HG03108 (cell line): Measurements from ENCODE around the gene CDC42EP4.

Experiments used
- ATAC-seq: cut with Tn5 transposase; IDR thresholded peaks from one replicate; pipeline ENCODE4 v1.9.1; 2021; ENCODE audit warnings: moderate library complexity; ENCODE audit not compliant: unreplicated experiment

The CDC42EP4 gene

GRCh38 chr17:73311781-73312641, at the start of gene CDC42EP4:
CDC42EP4 (minus strand) TSS chr17:73312001; CDS start chr17:73286500, 25,501 bp downstream.
- peak; percentile 75 for ATAC-seq

GRCh38 chr17:73360961-73361761, 49.4 kb upstream of the CDC42EP4 start:
- no peak for ATAC-seq

GRCh38 chr17:73359987-73360410, 48.2 kb upstream of the CDC42EP4 start:
- ATAC-seq: no peak

GRCh38 chr17:73359352-73359751, 47.6 kb upstream of the CDC42EP4 start:
- no peak for ATAC-seq

- no peak for ATAC-seq
Observed at GRCh38 chr17:73358668-73359067, 46.9 kb upstream of the CDC42EP4 start.

GRCh38 chr17:73357981-73358380, 46.2 kb upstream of the CDC42EP4 start:
- ATAC-seq: no peak

GRCh38 chr17:73357318-73357717, 45.5 kb upstream of the CDC42EP4 start:
- ATAC-seq: no peak

GRCh38 chr17:73356561-73357170, 44.9 kb upstream of the CDC42EP4 start:
- ATAC-seq: no peak

GRCh38 chr17:73354423-73355284, 42.9 kb upstream of the CDC42EP4 start:
- no peak for ATAC-seq

GRCh38 chr17:73352261-73352660, 40.5 kb upstream of the CDC42EP4 start:
- ATAC-seq: no peak

GRCh38 chr17:73351764-73352163, 40.0 kb upstream of the CDC42EP4 start:
- ATAC-seq: no peak

GRCh38 chr17:73350864-73351263, 39.1 kb upstream of the CDC42EP4 start:
- ATAC-seq: no peak

GRCh38 chr17:73349647-73350046, 37.8 kb upstream of the CDC42EP4 start:
- ATAC-seq: no peak

- no peak for ATAC-seq
Observed at GRCh38 chr17:73349138-73349537, 37.3 kb upstream of the CDC42EP4 start.

GRCh38 chr17:73348829-73349095, 37.0 kb upstream of the CDC42EP4 start:
- no peak for ATAC-seq

GRCh38 chr17:73348018-73348828, 36.4 kb upstream of the CDC42EP4 start:
- no peak for ATAC-seq

GRCh38 chr17:73347351-73347750, 35.5 kb upstream of the CDC42EP4 start:
- ATAC-seq: no peak

- no peak for ATAC-seq
Observed at GRCh38 chr17:73346501-73347162, 34.8 kb upstream of the CDC42EP4 start.

- no peak for ATAC-seq
Observed at GRCh38 chr17:73343739-73344454, 32.1 kb upstream of the CDC42EP4 start.
